IPS-18c (cell line): Measurements from ENCODE around the gene SYNJ2BP.

ENCODE experiments used
- H3K4me3 ChIP-seq: 2 replicates; pipeline ENCODE4 v1.7.0; 2013; ENCODE audit warnings: low read depth, mild to moderate bottlenecking, low read length, moderate library complexity; ENCODE audit not compliant: insufficient read depth
- H3K9me3 ChIP-seq: one replicate; pipeline ENCODE4 v1.6.1; 2013; ENCODE audit warnings: mild to moderate bottlenecking, low read length, moderate library complexity; ENCODE audit not compliant: control insufficient read depth, insufficient read depth

Gene SYNJ2BP

GRCh38 chr14:70398706-70399431, 18.0 kb downstream of the SYNJ2BP start:
- Histone ChIP-seq H3K9me3 (peaks cover 2% of the 10 kb centered on the region), H3K4me3 (no peak overlapping the region)

- H3K4me3 ChIP-seq = no peak overlapping the region
- peaks cover 2% of the 10 kb centered on the region for H3K9me3 ChIP-seq
These were observed 18.6 kb downstream of the SYNJ2BP start for GRCh38 chr14:70398280-70398679.

- Histone ChIP-seq H3K4me3 (no peak overlapping the region), H3K9me3 (peaks cover 2% of the 10 kb centered on the region)
These were observed 19.1 kb downstream of the SYNJ2BP start for GRCh38 chr14:70397746-70398145.

- H3K9me3 ChIP-seq = peaks cover 2% of the 10 kb centered on the region
- no peak overlapping the region for H3K4me3 ChIP-seq
These were observed 22.1 kb downstream of the SYNJ2BP start for GRCh38 chr14:70394674-70395306.

GRCh38 chr14:70392676-70393075, 24.2 kb downstream of the SYNJ2BP start:
- no peaks in the 10 kb centered on the region for H3K9me3 ChIP-seq
- no peak overlapping the region for H3K4me3 ChIP-seq

DNA sequence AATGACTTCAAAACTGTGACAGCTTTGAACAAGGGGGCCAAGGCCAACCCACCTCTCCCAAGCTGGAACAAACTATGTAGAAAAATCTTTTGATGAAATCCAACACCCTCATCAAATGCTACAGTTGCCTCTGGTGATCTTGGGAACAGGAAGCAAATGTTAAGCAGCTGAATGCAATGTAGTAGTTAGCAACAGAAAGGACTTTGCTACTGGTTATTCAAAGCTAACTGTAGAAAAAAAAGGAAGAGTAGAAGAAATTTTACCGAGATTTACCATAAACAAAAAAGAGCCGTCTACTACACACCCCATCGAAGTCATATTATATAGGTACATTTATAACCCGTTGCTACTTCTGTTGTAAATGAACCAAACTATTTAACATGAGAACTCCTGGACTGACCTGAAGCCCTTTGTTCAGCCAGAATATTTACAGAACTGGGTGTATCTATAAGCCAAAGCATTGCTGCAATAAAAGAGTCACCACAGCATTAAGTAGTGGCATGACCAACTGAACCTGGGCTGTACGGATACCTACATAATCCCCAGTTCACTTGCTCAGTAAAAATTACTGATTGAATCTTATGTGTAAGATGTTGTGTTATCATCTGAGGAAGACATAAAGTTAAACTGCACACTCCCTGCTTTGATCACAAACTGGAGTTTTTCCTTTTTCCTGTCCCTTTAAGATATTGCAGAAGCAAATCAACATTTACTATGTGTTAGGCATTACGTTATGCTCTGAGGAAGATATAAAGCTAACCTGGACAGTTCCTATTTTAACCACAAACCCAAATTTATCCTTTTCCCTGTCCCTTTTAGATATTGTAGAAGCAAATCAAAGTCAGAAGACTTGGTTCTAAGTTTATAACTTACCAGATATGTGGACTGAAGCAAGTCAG, 25.1 kb downstream of the SYNJ2BP start:
- no peak overlapping the region for H3K4me3 ChIP-seq
- H3K9me3 ChIP-seq = no peaks in the 10 kb centered on the region

GRCh38 chr14:70382536-70382935, 34.4 kb downstream of the SYNJ2BP start:
- no peak overlapping the region for H3K4me3 ChIP-seq

DNA sequence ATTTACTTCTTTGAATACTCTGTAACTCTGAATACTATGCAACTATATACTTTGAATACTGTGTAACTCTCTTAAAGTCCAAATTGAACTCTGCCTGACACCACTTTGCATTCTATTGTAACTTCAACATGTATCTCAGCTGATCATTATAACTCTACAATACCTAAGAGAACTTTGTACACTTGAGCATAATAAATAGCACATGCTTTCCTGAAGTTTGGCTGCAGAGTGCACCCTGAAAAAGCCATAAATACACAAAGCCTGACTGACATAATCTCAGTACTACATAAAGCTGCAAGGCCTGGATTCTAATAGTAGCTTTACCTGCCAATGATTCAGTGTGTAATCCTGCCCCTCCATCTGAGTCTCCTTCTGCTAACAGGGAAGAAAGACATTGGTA, 36.1 kb downstream of the SYNJ2BP start:
- Histone ChIP-seq H3K9me3 (no peaks in the 10 kb centered on the region), H3K4me3 (no peak overlapping the region)

More at GRCh38 chr14:70382536-70382935, 34.4 kb downstream of the SYNJ2BP start:
- H3K9me3 ChIP-seq = no peaks in the 10 kb centered on the region

- H3K9me3 ChIP-seq = no peaks in the 10 kb centered on the region
These were observed 38.2 kb downstream of the SYNJ2BP start for GRCh38 chr14:70378696-70379095.

More at GRCh38 chr14:70378696-70379095, 38.2 kb downstream of the SYNJ2BP start:
- H3K4me3 ChIP-seq = no peak overlapping the region
